ENCODE measurements around the gene RASL10A. TPM values are rescaled to one million over a fixed set of nuclear protein-coding genes. Genes with fewer than 3 reads are reported as not detected.

The RASL10A gene
- total and polyA plus RNA-seq, 9 of the 15 experiments (the other 6 are each of a cell fraction or from before 2014, with no cell fraction given), result 0.17 to 1.2 (median 0.45) TPM; not detected in 3

DNA sequence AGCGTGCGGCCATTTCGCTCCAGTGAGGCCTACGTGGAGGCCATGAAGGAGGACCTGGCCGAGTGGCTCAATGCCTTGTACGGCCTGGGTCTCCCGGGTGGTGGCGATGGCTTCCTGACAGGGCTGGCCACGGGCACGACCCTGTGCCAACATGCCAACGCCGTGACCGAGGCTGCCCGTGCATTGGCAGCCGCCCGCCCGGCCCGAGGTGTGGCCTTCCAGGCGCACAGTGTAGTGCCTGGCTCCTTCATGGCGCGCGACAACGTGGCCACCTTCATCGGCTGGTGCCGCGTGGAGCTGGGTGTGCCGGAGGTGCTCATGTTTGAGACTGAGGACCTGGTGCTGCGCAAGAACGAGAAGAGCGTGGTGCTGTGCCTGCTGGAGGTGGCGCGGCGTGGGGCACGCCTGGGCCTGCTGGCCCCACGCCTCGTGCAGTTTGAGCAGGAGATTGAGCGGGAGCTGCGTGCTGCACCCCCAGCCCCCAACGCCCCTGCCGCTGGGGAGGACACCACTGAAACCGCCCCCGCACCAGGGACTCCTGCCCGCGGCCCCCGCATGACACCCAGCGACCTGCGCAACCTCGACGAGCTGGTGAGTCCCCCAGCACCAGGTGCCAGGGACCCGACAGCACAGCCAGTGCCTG lies 7.2 kb downstream of the RASL10A start (continued):
- TF ChIP-seq RHOXF2B (CRISPR knock-in tag; conservative IDR thresholded peaks at IDR 0.05) (no peak), GATAD2B (IDR thresholded peaks at IDR 0.05; ENCODE audit: borderline replicate concordance) (no peak), ZNF121 (CRISPR knock-in tag; conservative IDR thresholded peaks at IDR 0.05) (no peak), RBFOX2 (IDR thresholded peaks at IDR 0.05; ENCODE audit: low read depth, low read length) (peak; percentile 10; the same call in 1 of the 2 replicates)

DNA sequence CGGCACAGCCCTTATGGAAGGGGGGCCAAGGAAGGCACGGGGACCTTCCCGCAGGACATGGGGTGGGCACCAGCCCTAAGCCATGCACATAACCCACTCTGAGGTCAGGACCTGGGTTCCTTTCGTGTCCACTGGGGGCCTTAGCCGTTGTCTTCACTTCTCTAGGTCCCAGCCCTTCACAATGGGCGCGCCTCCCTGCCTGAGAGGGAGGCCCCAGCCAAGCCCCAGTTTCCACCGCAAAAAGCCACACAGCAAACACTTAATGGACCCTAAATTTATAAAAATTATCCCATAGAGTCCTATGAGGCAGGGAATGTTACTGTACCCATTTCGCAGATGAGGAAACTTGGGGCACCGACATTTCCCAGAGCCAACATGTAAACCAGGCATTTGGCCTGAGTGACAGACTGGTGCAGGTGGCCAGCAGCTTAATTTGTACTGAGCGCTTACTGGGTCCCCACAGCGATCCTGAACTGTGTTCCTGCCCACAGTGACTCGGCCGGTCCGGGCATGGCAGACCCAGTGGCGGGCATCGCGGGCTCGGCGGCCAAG lies 7.8 kb downstream of the RASL10A start:
- peak overlapping the region; percentile 77 to 95 for H3K9ac ChIP-seq (ENCODE audit: insufficient read depth in 1 of 2, low read depth in 2 of 2, low read length in 2 of 2)
- ATAC-seq (peak; percentile 1; the same call in 1 of the 3 replicates), DNase-seq (ENCODE audit: extremely low read depth in 1 of 4, low spot score in 3 of 4) (no peak), FAIRE-seq (peak; percentile 77)
- H3K27me3 ChIP-seq (ENCODE audit: control insufficient read depth in 2 of 2, insufficient read depth in 2 of 2, low read length in 2 of 2), result no peaks in the 10 kb centered on the region
- H3K9me3 ChIP-seq (replicated peaks; ENCODE audit: control insufficient read depth, insufficient read depth, low read depth, low read length), result no peaks in the 10 kb centered on the region
- in situ Hi-C loops (cut with MboI), result no loop called here
- H3K4me1 ChIP-seq (replicated peaks in 1 of 2; ENCODE audit: control insufficient read depth in 2 of 2, insufficient read depth in 2 of 2, low read length in 2 of 2), result peaks cover 21 to 93% of the 10 kb centered on the region in 2 experiments
- WGBS (ENCODE audit: insufficient coverage, low coverage, missing lambda C conversion rate), result 58% methylated on average over 14 of the region's 20 CpGs
- POLR2A ChIA-PET, result interaction anchor here (0.7 kb wide), 1 partner anchor 28 kb away, joined by 3 read pairs; no protein-coding TSS in a partner anchor
- H3K9me1 ChIP-seq (ENCODE audit: control insufficient read depth, insufficient read depth, low read length), result no peaks in the 10 kb centered on the region
- peak overlapping the region; percentile 81 for H3K4me2 ChIP-seq (ENCODE audit: insufficient read depth, low read length)
- CTCF ChIA-PET (ENCODE audit: low intra/inter-chr PET ratio), result no interaction called here
- H3K36me3 ChIP-seq (ENCODE audit: control insufficient read depth, insufficient read depth, low read length), result peaks cover 9% of the 10 kb centered on the region; the same call in 1 of the 3 replicates
- intact Hi-C loops (cut with micrococcal nuclease), result no loop called here
- H3K27ac ChIP-seq (ENCODE audit: extremely low read depth, low read depth, low read length), result peak overlapping the region; percentile 94
- H4K20me1 ChIP-seq (replicated peaks; ENCODE audit: control insufficient read depth, insufficient read depth, low read length), result no peaks in the 10 kb centered on the region
- peak overlapping the region; percentile 98 for H2AFZ ChIP-seq (ENCODE audit: low read depth, low read length)
- peaks cover 18% of the 10 kb centered on the region for H3K79me2 ChIP-seq (ENCODE audit: control insufficient read depth, insufficient read depth, low read length)
- TSS peak; percentile 52 for BruUV-seq (replicated peaks)
- H3K4me3 ChIP-seq, result peak overlapping the region; percentile 81
- TF ChIP-seq GTF2E2 (tag; IDR thresholded peaks at IDR 0.05), result no peak
- TF ChIP-seq HLTF (IDR thresholded peaks at IDR 0.05), result no peak
- TF ChIP-seq FIP1L1 (IDR thresholded peaks at IDR 0.05; ENCODE audit: low read depth, low read length, poor library complexity, severe bottlenecking), result no peak
- TF ChIP-seq ZNF253 (CRISPR knock-in tag; conservative IDR thresholded peaks at IDR 0.05), result no peak
- TF ChIP-seq DPF2 (IDR thresholded peaks at IDR 0.05), result no peak
- TF ChIP-seq, protein P1, sequence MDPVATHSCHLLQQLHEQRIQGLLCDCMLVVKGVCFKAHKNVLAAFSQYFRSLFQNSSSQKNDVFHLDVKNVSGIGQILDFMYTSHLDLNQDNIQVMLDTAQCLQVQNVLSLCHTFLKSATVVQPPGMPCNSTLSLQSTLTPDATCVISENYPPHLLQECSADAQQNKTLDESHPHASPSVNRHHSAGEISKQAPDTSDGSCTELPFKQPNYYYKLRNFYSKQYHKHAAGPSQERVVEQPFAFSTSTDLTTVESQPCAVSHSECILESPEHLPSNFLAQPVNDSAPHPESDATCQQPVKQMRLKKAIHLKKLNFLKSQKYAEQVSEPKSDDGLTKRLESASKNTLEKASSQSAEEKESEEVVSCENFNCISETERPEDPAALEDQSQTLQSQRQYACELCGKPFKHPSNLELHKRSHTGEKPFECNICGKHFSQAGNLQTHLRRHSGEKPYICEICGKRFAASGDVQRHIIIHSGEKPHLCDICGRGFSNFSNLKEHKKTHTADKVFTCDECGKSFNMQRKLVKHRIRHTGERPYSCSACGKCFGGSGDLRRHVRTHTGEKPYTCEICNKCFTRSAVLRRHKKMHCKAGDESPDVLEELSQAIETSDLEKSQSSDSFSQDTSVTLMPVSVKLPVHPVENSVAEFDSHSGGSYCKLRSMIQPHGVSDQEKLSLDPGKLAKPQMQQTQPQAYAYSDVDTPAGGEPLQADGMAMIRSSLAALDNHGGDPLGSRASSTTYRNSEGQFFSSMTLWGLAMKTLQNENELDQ (CRISPR knock-in tag; IDR thresholded peaks at IDR 0.05; ENCODE audit: borderline replicate concordance), result no peak
- TF ChIP-seq PTBP1 (IDR thresholded peaks at IDR 0.05; ENCODE audit: low read depth, low read length), result no peak
- TF ChIP-seq EP300 (IDR thresholded peaks at IDR 0.05; ENCODE audit: low read length), result no peak
- no peak for TF ChIP-seq MAZ (CRISPR knock-in tag; conservative IDR thresholded peaks at IDR 0.05 in 1 of 2, IDR thresholded peaks at IDR 0.05 in 1 of 2)
- peak; percentile 50 for TF ChIP-seq RBM25 (IDR thresholded peaks at IDR 0.05; ENCODE audit: low read depth, low read length, severe bottlenecking)
- TF ChIP-seq, protein P2, sequence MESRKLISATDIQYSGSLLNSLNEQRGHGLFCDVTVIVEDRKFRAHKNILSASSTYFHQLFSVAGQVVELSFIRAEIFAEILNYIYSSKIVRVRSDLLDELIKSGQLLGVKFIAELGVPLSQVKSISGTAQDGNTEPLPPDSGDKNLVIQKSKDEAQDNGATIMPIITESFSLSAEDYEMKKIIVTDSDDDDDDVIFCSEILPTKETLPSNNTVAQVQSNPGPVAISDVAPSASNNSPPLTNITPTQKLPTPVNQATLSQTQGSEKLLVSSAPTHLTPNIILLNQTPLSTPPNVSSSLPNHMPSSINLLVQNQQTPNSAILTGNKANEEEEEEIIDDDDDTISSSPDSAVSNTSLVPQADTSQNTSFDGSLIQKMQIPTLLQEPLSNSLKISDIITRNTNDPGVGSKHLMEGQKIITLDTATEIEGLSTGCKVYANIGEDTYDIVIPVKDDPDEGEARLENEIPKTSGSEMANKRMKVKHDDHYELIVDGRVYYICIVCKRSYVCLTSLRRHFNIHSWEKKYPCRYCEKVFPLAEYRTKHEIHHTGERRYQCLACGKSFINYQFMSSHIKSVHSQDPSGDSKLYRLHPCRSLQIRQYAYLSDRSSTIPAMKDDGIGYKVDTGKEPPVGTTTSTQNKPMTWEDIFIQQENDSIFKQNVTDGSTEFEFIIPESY (CRISPR knock-in tag; IDR thresholded peaks at IDR 0.05), result peak; percentile 48; the same call in 1 of the 2 replicates

Measured in K562 (cell line).